Fibroblast of lung (primary cell): ENCODE results near the gene PITHD1. TPM values are rescaled to one million over a fixed set of nuclear protein-coding genes. Genes with fewer than 3 reads are reported as not detected.
"Not testable (repeated sequence)": the region's sequence is repeated elsewhere in the genome, so short reads cannot be mapped to it uniquely, and the experiment has no call there.

Source experiments
- DNase-seq, 2 donors: peaks; one replicate each; pipeline versions ENCODE4 v3.0.0 to v3.0.0-alpha.2; 2010; ENCODE audit warnings: low read depth in 2 of 2
- H2AFZ ChIP-seq: 2 replicates; pipeline ENCODE4 v1.5.1; 2012; ENCODE audit warnings: low read length, control low read depth, inconsistent platforms
- H3K27ac ChIP-seq: 2 replicates; pipeline ENCODE4 v1.5.1; 2011; ENCODE audit warnings: low read length, control low read depth; ENCODE audit not compliant: insufficient read depth
- H3K27me3 ChIP-seq: 2 replicates; pipeline ENCODE4 v1.5.1; 2011; ENCODE audit warnings: mild to moderate bottlenecking, low read length; ENCODE audit not compliant: control insufficient read depth, insufficient read depth
- H3K36me3 ChIP-seq: 2 replicates; pipeline ENCODE4 v1.5.1; 2011; ENCODE audit warnings: low read length; ENCODE audit not compliant: control insufficient read depth, insufficient read depth
- H3K4me1 ChIP-seq: 2 replicates; pipeline ENCODE4 v1.5.1; 2011; ENCODE audit warnings: low read length; ENCODE audit not compliant: control insufficient read depth, insufficient read depth; ENCODE audit errors: extremely low read depth
- H3K4me2 ChIP-seq: 2 replicates; pipeline ENCODE4 v1.5.1; 2011; ENCODE audit warnings: low read length, control low read depth; ENCODE audit not compliant: insufficient read depth; ENCODE audit errors: extremely low read depth
- H3K4me3 ChIP-seq, 4 experiments: fragments of 200-600 bp in 1 of 4; sonication (generic) in 1 of 4; replicated peaks in 1 of 4; 2 replicates each; pipeline ENCODE4 v1.5.1; 2011 to 2016; ENCODE audit warnings: low read length in 4 of 4, low read depth in 3 of 4, mild to moderate bottlenecking in 3 of 4, control low read depth in 2 of 4, inconsistent platforms in 1 of 4, mixed read lengths in 1 of 4; ENCODE audit not compliant: insufficient read depth in 1 of 4; ENCODE audit errors: control extremely low read depth in 1 of 4
- H3K79me2 ChIP-seq: 2 replicates; pipeline ENCODE4 v1.5.1; 2012; ENCODE audit warnings: mild to moderate bottlenecking, low read length, inconsistent platforms; ENCODE audit not compliant: control insufficient read depth, insufficient read depth
- H3K9ac ChIP-seq: 2 replicates; pipeline ENCODE4 v1.5.1; 2011; ENCODE audit warnings: mild to moderate bottlenecking, low read length, control low read depth; ENCODE audit not compliant: insufficient read depth
- H3K9me3 ChIP-seq: 2 replicates; pipeline ENCODE4 v1.5.1; 2012; ENCODE audit warnings: low read depth, low read length; ENCODE audit not compliant: control insufficient read depth, insufficient read depth
- H4K20me1 ChIP-seq: 2 replicates; pipeline ENCODE4 v1.5.1; 2011; ENCODE audit warnings: low read length; ENCODE audit not compliant: control insufficient read depth, insufficient read depth; ENCODE audit errors: extremely low read depth
- EZH2 ChIP-seq: IDR thresholded peaks from 2 replicates; pipeline ENCODE4 v1.5.1; 2012; ENCODE audit warnings: low read length, control low read depth, mild to moderate bottlenecking; ENCODE audit errors: missing control alignments
- polyA plus RNA-seq, 2 donors: library from polyadenylated mRNA; depleted of rRNA in 1 of 2; stranded (reverse) in 1 of 2; unstranded in 1 of 2; fragments of >200 nt; gene quantifications; 2 replicates each; pipeline ENCODE4 v1.2.1, GENCODE V29; 2011 to 2012; ENCODE audit warnings: missing spikeins in 1 of 2
- total RNA-seq: library from RNA; depleted of rRNA; stranded (reverse); fragments of >200 nt; gene quantifications from 2 replicates; pipeline ENCODE4 v1.2.1, GENCODE V29; 2014
- TF ChIP-seq, protein P1 (sequence below), 2 donors: IDR thresholded peaks in 1 of 2; conservative IDR thresholded peaks in 1 of 2; 1 replicate in 1 of 2; 2 replicates in 1 of 2; pipeline ENCODE4 v1.5.1; 2011 to 2012; ENCODE audit warnings: low read length in 2 of 2, control low read depth in 1 of 2, inconsistent platforms in 1 of 2, low read depth in 1 of 2, mild to moderate bottlenecking in 1 of 2

PITHD1 gene
- total and polyA plus RNA-seq, 2 donors (not counting 1 experiment from before 2014, with no cell fraction given), result 40.5 to 47.7 TPM

DNA sequence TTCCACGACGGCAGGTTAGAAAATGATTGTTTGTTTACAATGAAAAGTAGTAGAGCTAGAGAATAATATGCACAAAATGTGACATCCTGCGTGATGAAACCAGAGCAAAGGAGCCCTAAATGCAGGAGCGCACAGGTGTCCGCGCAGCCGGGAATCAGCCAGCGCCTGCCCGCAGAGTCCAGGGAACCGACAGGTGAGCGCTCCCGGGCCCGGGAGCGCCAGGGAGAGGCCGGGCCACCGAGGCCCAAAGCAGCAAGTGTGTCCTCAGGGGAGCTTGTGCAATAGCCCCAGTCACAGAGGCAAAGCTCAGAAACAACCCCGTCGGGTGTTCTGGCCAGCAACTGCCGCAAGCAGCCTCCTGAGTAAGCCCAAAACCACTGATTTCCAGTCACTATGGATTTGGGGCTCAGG lies 23.1 kb downstream of the PITHD1 start:
- Histone ChIP-seq H3K27me3 (no peaks in the 10 kb centered on the region), H3K79me2 (no peaks in the 10 kb centered on the region), H3K36me3 (peaks cover 9% of the 10 kb centered on the region), H4K20me1 (no peaks in the 10 kb centered on the region), H3K4me2 (peak overlapping the region; percentile 82), H3K4me3 (peak overlapping the region; percentile 51 to 89 (median 74)), H3K4me1 (peaks cover 8% of the 10 kb centered on the region), H2AFZ (no peak overlapping the region), H3K9me3 (no peaks in the 10 kb centered on the region), H3K27ac (peak overlapping the region; percentile 63), H3K9ac (peak overlapping the region; percentile 77)
- DNase-seq, result no peak
- no peak for TF ChIP-seq EZH2
- TF ChIP-seq, protein P1, sequence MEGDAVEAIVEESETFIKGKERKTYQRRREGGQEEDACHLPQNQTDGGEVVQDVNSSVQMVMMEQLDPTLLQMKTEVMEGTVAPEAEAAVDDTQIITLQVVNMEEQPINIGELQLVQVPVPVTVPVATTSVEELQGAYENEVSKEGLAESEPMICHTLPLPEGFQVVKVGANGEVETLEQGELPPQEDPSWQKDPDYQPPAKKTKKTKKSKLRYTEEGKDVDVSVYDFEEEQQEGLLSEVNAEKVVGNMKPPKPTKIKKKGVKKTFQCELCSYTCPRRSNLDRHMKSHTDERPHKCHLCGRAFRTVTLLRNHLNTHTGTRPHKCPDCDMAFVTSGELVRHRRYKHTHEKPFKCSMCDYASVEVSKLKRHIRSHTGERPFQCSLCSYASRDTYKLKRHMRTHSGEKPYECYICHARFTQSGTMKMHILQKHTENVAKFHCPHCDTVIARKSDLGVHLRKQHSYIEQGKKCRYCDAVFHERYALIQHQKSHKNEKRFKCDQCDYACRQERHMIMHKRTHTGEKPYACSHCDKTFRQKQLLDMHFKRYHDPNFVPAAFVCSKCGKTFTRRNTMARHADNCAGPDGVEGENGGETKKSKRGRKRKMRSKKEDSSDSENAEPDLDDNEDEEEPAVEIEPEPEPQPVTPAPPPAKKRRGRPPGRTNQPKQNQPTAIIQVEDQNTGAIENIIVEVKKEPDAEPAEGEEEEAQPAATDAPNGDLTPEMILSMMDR (conservative IDR thresholded peaks at IDR 0.05 in 1 of 2, IDR thresholded peaks at IDR 0.05 in 1 of 2; ENCODE audit: low read depth in 1 of 2, low read length in 2 of 2), result no peak

DNA sequence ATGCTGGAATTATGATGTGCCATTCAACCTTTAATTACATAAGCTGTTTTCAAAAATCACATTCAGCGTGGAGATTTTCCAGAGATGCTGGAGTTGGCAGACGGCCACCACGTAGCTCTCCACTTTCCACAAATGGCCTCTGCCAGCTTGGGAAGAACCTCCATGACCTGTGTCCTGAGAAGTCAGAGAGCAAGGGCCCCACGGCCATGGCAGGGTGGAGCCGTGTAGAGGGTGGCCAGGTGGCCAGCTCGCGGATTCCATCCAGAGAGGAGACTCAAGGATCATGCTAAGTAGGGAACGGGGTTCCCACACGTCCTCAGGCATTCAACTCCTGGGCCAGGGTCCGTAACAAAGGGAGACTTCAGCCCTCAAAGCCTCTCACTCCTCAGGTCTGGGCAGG lies 23.7 kb downstream of the PITHD1 start:
- H3K4me1 ChIP-seq, result peaks cover 8% of the 10 kb centered on the region
- H4K20me1 ChIP-seq, result no peaks in the 10 kb centered on the region
- no peak overlapping the region for H3K4me3 ChIP-seq
- no peaks in the 10 kb centered on the region for H3K27me3 ChIP-seq
- H3K79me2 ChIP-seq, result no peaks in the 10 kb centered on the region
- H2AFZ ChIP-seq, result no peak overlapping the region
- no peak overlapping the region for H3K9ac ChIP-seq
- no peak overlapping the region for H3K27ac ChIP-seq
- peaks cover 7% of the 10 kb centered on the region for H3K36me3 ChIP-seq
- TF ChIP-seq, protein P1 (conservative IDR thresholded peaks at IDR 0.05 in 1 of 2, IDR thresholded peaks at IDR 0.05 in 1 of 2; ENCODE audit: low read depth in 1 of 2, low read length in 2 of 2), result no peak
- TF ChIP-seq EZH2, result no peak
- no peaks in the 10 kb centered on the region for H3K9me3 ChIP-seq
- H3K4me2 ChIP-seq, result no peak overlapping the region
- no peak for DNase-seq

DNA sequence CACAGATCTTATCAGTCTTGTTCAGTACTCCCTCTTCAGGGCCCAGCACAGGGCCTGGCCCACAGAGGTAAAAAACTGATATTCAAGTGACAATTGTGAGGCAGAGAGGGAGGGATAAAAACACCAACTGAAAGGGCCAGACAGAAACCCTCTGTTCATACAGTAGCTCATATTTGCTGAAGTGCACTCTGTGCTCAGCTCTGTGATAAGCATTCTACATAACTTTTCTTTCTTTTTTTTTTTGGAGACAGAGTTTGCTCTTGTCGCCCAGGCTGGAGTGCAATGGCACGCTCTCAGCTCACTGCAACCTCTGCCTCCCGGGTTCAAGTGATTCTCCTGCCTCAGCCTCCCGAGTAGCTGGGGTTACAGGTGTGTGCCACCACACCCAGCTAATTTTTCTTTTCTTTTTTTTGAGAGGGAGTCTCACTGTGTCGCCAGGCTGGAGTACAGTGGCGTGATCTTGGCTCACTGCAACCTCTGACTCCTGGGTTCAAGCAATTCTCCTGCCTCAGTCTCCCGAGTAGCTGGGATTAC lies 24.7 kb downstream of the PITHD1 start:
- H3K27ac ChIP-seq, H3K4me2 ChIP-seq, H3K4me3 ChIP-seq, H3K9ac ChIP-seq, H2AFZ ChIP-seq, H3K79me2 ChIP-seq, H3K9me3 ChIP-seq, DNase-seq, H4K20me1 ChIP-seq, H3K4me1 ChIP-seq, H3K27me3 ChIP-seq, H3K36me3 ChIP-seq: not testable (repeated sequence)
